ENCODE results near the gene VEPH1.

The VEPH1 gene

GRCh38 chr3:157443905-157444796 is 59.1 kb downstream of the VEPH1 start:
- H3K36me3 ChIP-seq (ENCODE audit: insufficient read depth, low read length), result no peaks in the 10 kb centered on the region
- no peak overlapping the region for H3K27ac ChIP-seq (ENCODE audit: low read depth, low read length)
- H3K4me3 ChIP-seq (ENCODE audit: low read depth in 1 of 2, low read length in 2 of 2), result no peak overlapping the region

GRCh38 chr3:157442729-157443128 is 60.5 kb downstream of the VEPH1 start:
- Histone ChIP-seq H3K9ac (ENCODE audit: low read length) (no peak overlapping the region), H3K4me3 (ENCODE audit: low read depth in 1 of 2, low read length in 2 of 2) (no peak overlapping the region), H3K36me3 (ENCODE audit: insufficient read depth, low read length) (no peaks in the 10 kb centered on the region), H3K9me3 (ENCODE audit: low read length) (no peaks in the 10 kb centered on the region), H3K27ac (ENCODE audit: low read depth, low read length) (no peak overlapping the region), H3K4me1 (ENCODE audit: insufficient read depth, low read length) (no peaks in the 10 kb centered on the region), H3K27me3 (ENCODE audit: control insufficient read depth in 1 of 2, insufficient read depth in 2 of 2, low read length in 2 of 2) (no peaks in the 10 kb centered on the region)

More at GRCh38 chr3:157443905-157444796, 59.1 kb downstream of the VEPH1 start:
- H3K9ac ChIP-seq (ENCODE audit: low read length), result no peak overlapping the region
- no peaks in the 10 kb centered on the region for H3K9me3 ChIP-seq (ENCODE audit: low read length)
- no peaks in the 10 kb centered on the region for H3K27me3 ChIP-seq (ENCODE audit: control insufficient read depth in 1 of 2, insufficient read depth in 2 of 2, low read length in 2 of 2)
- no peaks in the 10 kb centered on the region for H3K4me1 ChIP-seq (ENCODE audit: insufficient read depth, low read length)

- no peaks in the 10 kb centered on the region for H3K36me3 ChIP-seq (ENCODE audit: insufficient read depth, low read length)
- H3K4me3 ChIP-seq (ENCODE audit: low read depth in 1 of 2, low read length in 2 of 2), result no peak overlapping the region
- H3K27me3 ChIP-seq (ENCODE audit: control insufficient read depth in 1 of 2, insufficient read depth in 2 of 2, low read length in 2 of 2), result no peaks in the 10 kb centered on the region
- no peaks in the 10 kb centered on the region for H3K4me1 ChIP-seq (ENCODE audit: insufficient read depth, low read length)
- H3K9ac ChIP-seq (ENCODE audit: low read length), result no peak overlapping the region
- H3K9me3 ChIP-seq (ENCODE audit: low read length), result no peaks in the 10 kb centered on the region
- no peak overlapping the region for H3K27ac ChIP-seq (ENCODE audit: low read depth, low read length)
Observed at GRCh38 chr3:157441102-157441624, 62.1 kb downstream of the VEPH1 start.

- Histone ChIP-seq H3K9me3 (ENCODE audit: low read length) (no peaks in the 10 kb centered on the region), H3K27me3 (ENCODE audit: control insufficient read depth in 1 of 2, insufficient read depth in 2 of 2, low read length in 2 of 2) (no peaks in the 10 kb centered on the region), H3K27ac (ENCODE audit: low read depth, low read length) (peak overlapping the region; percentile 90), H3K9ac (ENCODE audit: low read length) (peak overlapping the region; percentile 75), H3K4me1 (ENCODE audit: insufficient read depth, low read length) (no peaks in the 10 kb centered on the region), H3K4me3 (ENCODE audit: low read depth in 1 of 2, low read length in 2 of 2) (peak overlapping the region; percentile 71 to 73), H3K36me3 (ENCODE audit: insufficient read depth, low read length) (no peaks in the 10 kb centered on the region)
Observed at GRCh38 chr3:157438194-157438730, 65.0 kb downstream of the VEPH1 start.

- Histone ChIP-seq H3K4me3 (ENCODE audit: low read depth in 1 of 2, low read length in 2 of 2) (peak within 1 kb of the TSS; percentile 71 to 73), H3K9ac (ENCODE audit: low read length) (peak within 1 kb of the TSS; percentile 43), H3K27ac (ENCODE audit: low read depth, low read length) (peak within 1 kb of the TSS; percentile 90), H3K4me1 (ENCODE audit: insufficient read depth, low read length) (no peaks in the 10 kb centered on the region), H3K9me3 (ENCODE audit: low read length) (no peaks in the 10 kb centered on the region), H3K27me3 (ENCODE audit: control insufficient read depth in 1 of 2, insufficient read depth in 2 of 2, low read length in 2 of 2) (no peaks in the 10 kb centered on the region), H3K36me3 (ENCODE audit: insufficient read depth, low read length) (no peaks in the 10 kb centered on the region)
Observed at GRCh38 chr3:157436583-157437291, 66.5 kb downstream of the VEPH1 start, which contains the start of gene PTX3. PTX3 (plus strand) TSS chr3:157436850; CDS start chr3:157436934, 84 bp downstream.

- H3K36me3 ChIP-seq (ENCODE audit: insufficient read depth, low read length), result no peaks in the 10 kb centered on the region
- H3K9me3 ChIP-seq (ENCODE audit: low read length), result no peaks in the 10 kb centered on the region
- no peaks in the 10 kb centered on the region for H3K27me3 ChIP-seq (ENCODE audit: control insufficient read depth in 1 of 2, insufficient read depth in 2 of 2, low read length in 2 of 2)
- no peaks in the 10 kb centered on the region for H3K4me1 ChIP-seq (ENCODE audit: insufficient read depth, low read length)
- H3K4me3 ChIP-seq (ENCODE audit: low read depth in 1 of 2, low read length in 2 of 2), result no peak overlapping the region
- H3K9ac ChIP-seq (ENCODE audit: low read length), result no peak overlapping the region
- H3K27ac ChIP-seq (ENCODE audit: low read depth, low read length), result no peak overlapping the region
Observed at GRCh38 chr3:157429708-157430107, 73.5 kb downstream of the VEPH1 start.

- Histone ChIP-seq H3K27ac (ENCODE audit: low read depth, low read length) (no peak overlapping the region), H3K4me3 (ENCODE audit: low read depth in 1 of 2, low read length in 2 of 2) (no peak overlapping the region), H3K27me3 (ENCODE audit: control insufficient read depth in 1 of 2, insufficient read depth in 2 of 2, low read length in 2 of 2) (no peaks in the 10 kb centered on the region), H3K4me1 (ENCODE audit: insufficient read depth, low read length) (no peaks in the 10 kb centered on the region), H3K36me3 (ENCODE audit: insufficient read depth, low read length) (no peaks in the 10 kb centered on the region), H3K9me3 (ENCODE audit: low read length) (no peaks in the 10 kb centered on the region), H3K9ac (ENCODE audit: low read length) (no peak overlapping the region)
Observed at GRCh38 chr3:157428853-157429252, 74.4 kb downstream of the VEPH1 start.

GRCh38 chr3:157427901-157428300 is 75.3 kb downstream of the VEPH1 start:
- Histone ChIP-seq H3K9me3 (ENCODE audit: low read length) (no peaks in the 10 kb centered on the region), H3K27ac (ENCODE audit: low read depth, low read length) (no peak overlapping the region), H3K9ac (ENCODE audit: low read length) (no peak overlapping the region), H3K4me3 (ENCODE audit: low read depth in 1 of 2, low read length in 2 of 2) (no peak overlapping the region), H3K27me3 (ENCODE audit: control insufficient read depth in 1 of 2, insufficient read depth in 2 of 2, low read length in 2 of 2) (no peaks in the 10 kb centered on the region), H3K36me3 (ENCODE audit: insufficient read depth, low read length) (no peaks in the 10 kb centered on the region), H3K4me1 (ENCODE audit: insufficient read depth, low read length) (no peaks in the 10 kb centered on the region)

- Histone ChIP-seq H3K4me1 (ENCODE audit: insufficient read depth, low read length) (no peaks in the 10 kb centered on the region), H3K9me3 (ENCODE audit: low read length) (no peaks in the 10 kb centered on the region), H3K36me3 (ENCODE audit: insufficient read depth, low read length) (no peaks in the 10 kb centered on the region), H3K9ac (ENCODE audit: low read length) (no peak overlapping the region), H3K4me3 (ENCODE audit: low read depth in 1 of 2, low read length in 2 of 2) (no peak overlapping the region), H3K27ac (ENCODE audit: low read depth, low read length) (no peak overlapping the region), H3K27me3 (ENCODE audit: control insufficient read depth in 1 of 2, insufficient read depth in 2 of 2, low read length in 2 of 2) (no peaks in the 10 kb centered on the region)
Observed at GRCh38 chr3:157423337-157423736, 79.9 kb downstream of the VEPH1 start.

GRCh38 chr3:157420606-157421130 is 82.5 kb downstream of the VEPH1 start:
- Histone ChIP-seq H3K27me3 (ENCODE audit: control insufficient read depth in 1 of 2, insufficient read depth in 2 of 2, low read length in 2 of 2) (no peaks in the 10 kb centered on the region), H3K4me1 (ENCODE audit: insufficient read depth, low read length) (no peaks in the 10 kb centered on the region), H3K9me3 (ENCODE audit: low read length) (no peaks in the 10 kb centered on the region), H3K4me3 (ENCODE audit: low read depth in 1 of 2, low read length in 2 of 2) (no peak overlapping the region), H3K36me3 (ENCODE audit: insufficient read depth, low read length) (no peaks in the 10 kb centered on the region), H3K27ac (ENCODE audit: low read depth, low read length) (no peak overlapping the region), H3K9ac (ENCODE audit: low read length) (no peak overlapping the region)

- Histone ChIP-seq H3K4me3 (ENCODE audit: low read depth in 1 of 2, low read length in 2 of 2) (no peak overlapping the region), H3K27me3 (ENCODE audit: control insufficient read depth in 1 of 2, insufficient read depth in 2 of 2, low read length in 2 of 2) (no peaks in the 10 kb centered on the region), H3K4me1 (ENCODE audit: insufficient read depth, low read length) (no peaks in the 10 kb centered on the region), H3K36me3 (ENCODE audit: insufficient read depth, low read length) (no peaks in the 10 kb centered on the region), H3K9me3 (ENCODE audit: low read length) (no peaks in the 10 kb centered on the region), H3K27ac (ENCODE audit: low read depth, low read length) (no peak overlapping the region), H3K9ac (ENCODE audit: low read length) (no peak overlapping the region)
Observed at GRCh38 chr3:157418104-157418503, 85.1 kb downstream of the VEPH1 start.
